Loucy (cell line): ENCODE data around the gene ADAMTS10.

Experiments
- H2AFZ ChIP-seq: fragments of 200-600 bp; sonication (generic); 2 replicates; pipeline ENCODE4 v1.6.0; 2016; ENCODE audit warnings: antibody characterized with exemption, mild to moderate bottlenecking, low read length, moderate library complexity
- H3F3A ChIP-seq: fragments of 200-600 bp; 2 replicates; pipeline ENCODE4 v1.6.0; 2016; ENCODE audit warnings: antibody characterized with exemption, low read depth, mild to moderate bottlenecking
- H3K27me3 ChIP-seq: fragments of 200-600 bp; sonication (generic); 2 replicates; pipeline ENCODE4 v1.6.1; 2014; ENCODE audit warnings: low read length, mild to moderate bottlenecking; ENCODE audit not compliant: insufficient read depth, poor library complexity, severe bottlenecking
- H3K36me3 ChIP-seq: fragments of 200-600 bp; sonication (generic); 2 replicates; pipeline ENCODE4 v1.6.1; 2016; ENCODE audit warnings: low read length; ENCODE audit not compliant: insufficient read depth
- H3K4me1 ChIP-seq: fragments of 200-600 bp; sonication (generic); 2 replicates; pipeline ENCODE4 v1.5.1; 2014; ENCODE audit warnings: low read length, mild to moderate bottlenecking; ENCODE audit not compliant: insufficient read depth, poor library complexity, severe bottlenecking
- H3K4me2 ChIP-seq: fragments of 200-600 bp; sonication (generic); 2 replicates; pipeline ENCODE4 v1.6.0; 2014; ENCODE audit warnings: antibody characterized with exemption, low read length, low read depth, mild to moderate bottlenecking; ENCODE audit not compliant: poor library complexity, severe bottlenecking
- H3K4me3 ChIP-seq: fragments of 200-600 bp; sonication (generic); 2 replicates; pipeline ENCODE4 v1.5.1; 2014; ENCODE audit warnings: low read length, mild to moderate bottlenecking, mixed read lengths; ENCODE audit not compliant: poor library complexity, severe bottlenecking
- H3K79me2 ChIP-seq: fragments of 200-600 bp; sonication (generic); 2 replicates; pipeline ENCODE4 v1.6.1; 2014; ENCODE audit warnings: low read length; ENCODE audit not compliant: insufficient read depth
- H3K9ac ChIP-seq: fragments of 200-600 bp; sonication (generic); 2 replicates; pipeline ENCODE4 v1.6.0; 2014; ENCODE audit warnings: mild to moderate bottlenecking, low read depth, low read length, moderate library complexity; ENCODE audit not compliant: poor library complexity, severe bottlenecking
- H3K9me2 ChIP-seq: fragments of 200-600 bp; sonication (generic); replicated peaks from 2 replicates; pipeline ENCODE4 v1.6.1; 2016; ENCODE audit warnings: low read depth, low read length, mixed read lengths
- H3K9me3 ChIP-seq: fragments of 200-600 bp; sonication (generic); 2 replicates; pipeline ENCODE4 v1.6.1; 2014; ENCODE audit warnings: mild to moderate bottlenecking, antibody characterized with exemption, low read length, low read depth; ENCODE audit not compliant: insufficient read depth
- H4K20me1 ChIP-seq: fragments of 200-600 bp; sonication (generic); 2 replicates; pipeline ENCODE4 v1.6.0; 2014; ENCODE audit warnings: antibody characterized with exemption, low read length, mild to moderate bottlenecking; ENCODE audit not compliant: insufficient read depth, poor library complexity, severe bottlenecking
- CTCF ChIP-seq: fragments of 200-600 bp; sonication (generic); conservative IDR thresholded peaks from 2 replicates; pipeline ENCODE4 v1.5.1; 2014; ENCODE audit warnings: mild to moderate bottlenecking, antibody characterized with exemption, low read length
- EZH2phosphoT487 ChIP-seq: fragments of 200-600 bp; IDR thresholded peaks from 2 replicates; pipeline ENCODE4 v1.6.1; 2018; ENCODE audit warnings: antibody characterized with exemption, mild to moderate bottlenecking, moderate library complexity, borderline replicate concordance

ADAMTS10 gene

GRCh38 chr19:8537099-8537498, 73.4 kb downstream of the ADAMTS10 start:
- H3K27me3 ChIP-seq = no peaks in the 10 kb centered on the region
- no peaks in the 10 kb centered on the region for H3K79me2 ChIP-seq
- no peaks in the 10 kb centered on the region for H3K9me2 ChIP-seq
- no peaks in the 10 kb centered on the region for H3K36me3 ChIP-seq
- no peaks in the 10 kb centered on the region for H3K4me1 ChIP-seq
- H3K9ac ChIP-seq = no peak overlapping the region
- no peaks in the 10 kb centered on the region for H3K9me3 ChIP-seq
- no peaks in the 10 kb centered on the region for H4K20me1 ChIP-seq
- no peaks in the 10 kb centered on the region for H3F3A ChIP-seq
- no peak overlapping the region for H2AFZ ChIP-seq
- TF ChIP-seq EZH2phosphoT487 (no peak), CTCF (no peak)
- H3K4me2 ChIP-seq = no peak overlapping the region
- H3K4me3 ChIP-seq = no peak overlapping the region

- no peaks in the 10 kb centered on the region for H3F3A ChIP-seq
- no peak overlapping the region for H3K4me3 ChIP-seq
Measured at GRCh38 chr19:8536282-8536681, 74.2 kb downstream of the ADAMTS10 start.

GRCh38 chr19:8532225-8532624, 78.3 kb downstream of the ADAMTS10 start:
- Histone ChIP-seq H2AFZ (no peak overlapping the region), H3K27me3 (no peaks in the 10 kb centered on the region), H3K36me3 (peaks cover 19% of the 10 kb centered on the region; the same call in 1 of the 2 replicates), H3K4me2 (no peak overlapping the region), H4K20me1 (no peaks in the 10 kb centered on the region), H3K9me2 (no peaks in the 10 kb centered on the region), H3F3A (no peaks in the 10 kb centered on the region), H3K4me1 (no peaks in the 10 kb centered on the region), H3K4me3 (no peak overlapping the region), H3K9me3 (no peaks in the 10 kb centered on the region), H3K9ac (no peak overlapping the region), H3K79me2 (no peaks in the 10 kb centered on the region)
- TF ChIP-seq CTCF = no peak
- TF ChIP-seq EZH2phosphoT487 = no peak

More at GRCh38 chr19:8536282-8536681, 74.2 kb downstream of the ADAMTS10 start:
- no peaks in the 10 kb centered on the region for H3K4me1 ChIP-seq
- H3K4me2 ChIP-seq = no peak overlapping the region
- H3K9me2 ChIP-seq = no peaks in the 10 kb centered on the region
- H3K79me2 ChIP-seq = no peaks in the 10 kb centered on the region
- TF ChIP-seq EZH2phosphoT487 (no peak), CTCF (no peak)
- no peaks in the 10 kb centered on the region for H3K9me3 ChIP-seq
- H3K9ac ChIP-seq = no peak overlapping the region
- no peaks in the 10 kb centered on the region for H3K27me3 ChIP-seq
- H2AFZ ChIP-seq = no peak overlapping the region
- no peaks in the 10 kb centered on the region for H4K20me1 ChIP-seq
- no peaks in the 10 kb centered on the region for H3K36me3 ChIP-seq
